ENCODE data around the gene ACSL3. TPM values are rescaled to one million over a fixed set of nuclear protein-coding genes. Genes with fewer than 3 reads are reported as not detected.

ACSL3 gene
- 10 to 100 TPM; 49.8 to 57.7 TPM for total RNA-seq

DNA sequence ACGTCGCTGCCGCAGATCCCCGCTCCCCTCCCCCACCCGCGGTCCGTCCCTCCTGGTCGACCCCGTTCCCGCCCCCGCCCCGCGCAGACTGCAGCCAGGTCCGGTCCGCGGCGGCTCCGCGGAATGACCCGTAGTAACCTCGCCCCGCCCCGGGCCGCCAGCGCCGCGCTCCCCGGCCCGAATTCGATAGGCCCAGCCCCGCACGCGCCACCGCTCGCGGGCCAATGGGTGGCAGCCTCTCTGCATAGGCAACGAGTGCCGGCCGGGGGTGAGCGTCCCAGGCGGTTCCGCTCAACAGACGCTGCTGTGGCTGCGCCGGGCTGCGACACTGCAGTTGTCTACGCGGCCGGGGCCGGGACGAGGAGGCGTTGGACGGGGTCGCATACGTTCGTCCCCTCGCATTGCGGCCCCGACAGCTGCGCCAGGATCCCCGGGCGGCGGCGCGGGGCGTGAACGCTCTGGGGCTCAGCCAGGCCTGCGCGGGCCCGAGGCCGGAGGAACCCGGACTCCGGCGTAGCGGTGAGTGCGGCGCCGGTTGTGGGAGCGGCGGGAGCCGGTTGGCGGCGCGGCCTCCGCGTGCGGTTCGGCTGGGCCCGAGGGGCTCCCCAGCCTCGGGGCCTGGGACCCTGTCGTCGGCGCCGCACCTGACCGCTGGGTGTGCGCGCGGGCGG is at the start of gene ACSL3:
Gene ACSL3 (plus strand): TSS at position 297 of the 671 bp plus-strand sequence. CDS start 47,737 bp downstream, outside the sequence.

Other genes with a start within 250 kb of the ACSL3 start
- 10 to 100 TPM; 17.0 to 17.2 TPM for gene FARSB, start 204.9 kb upstream of the ACSL3 start, total RNA-seq
- not detected for gene MOGAT1, start 189.4 kb upstream of the ACSL3 start, total RNA-seq
- gene KCNE4, start 191.2 kb downstream of the ACSL3 start, total RNA-seq: not detected

All from activated naive CD4-positive, alpha-beta T cell treated with anti-CD3 and anti-CD28 coated beads, Interleukin-2, amount 10 ng/mL, durations not matched to agents 5 hours and 36 hours (primary cell).